ENCODE results near the gene CORIN. TPM values are rescaled to one million over a fixed set of nuclear protein-coding genes. Genes with fewer than 3 reads are reported as not detected.

Gene CORIN
- total and polyA plus RNA-seq, 2 experiments from 2014 or later = not detected

- Histone ChIP-seq H3K4me3 (no peak overlapping the region), H2AFZ (no peak overlapping the region), H3K36me3 (ENCODE audit: insufficient read depth) (no peaks in the 10 kb centered on the region), H4K20me1 (replicated peaks; ENCODE audit: insufficient read depth) (no peaks in the 10 kb centered on the region), H3K4me1 (ENCODE audit: insufficient read depth) (no peaks in the 10 kb centered on the region), H3K9me2 (ENCODE audit: insufficient read depth) (no peaks in the 10 kb centered on the region), H3K27ac (ENCODE audit: low read depth) (no peak overlapping the region), H3K79me2 (replicated peaks; ENCODE audit: insufficient read depth) (no peaks in the 10 kb centered on the region), H3K4me2 (no peak overlapping the region), H3K27me3 (ENCODE audit: insufficient read depth) (no peaks in the 10 kb centered on the region), H3F3A (replicated peaks; ENCODE audit: low read depth) (no peaks in the 10 kb centered on the region)
- no peaks in the 10 kb centered on the region for H3K4me1 Mint-ChIP-seq
- no peak overlapping the region for H3K4me3 Mint-ChIP-seq
- H3K9me3 Mint-ChIP-seq = peaks cover 2% of the 10 kb centered on the region; the same call in 2 of the 3 replicates
- no peaks in the 10 kb centered on the region for H3K27me3 Mint-ChIP-seq (ENCODE audit: insufficient read depth, low read depth, poor library complexity)
- DNase-seq (ENCODE audit: low spot score) (no peak), ATAC-seq (no peak)
- TF ChIP-seq JUNB (IDR thresholded peaks at IDR 0.05; ENCODE audit: unreplicated experiment) (no peak), ZNF462 (CRISPR knock-in tag; IDR thresholded peaks at IDR 0.05) (no peak), CTCF (conservative IDR thresholded peaks at IDR 0.05; ENCODE audit: low read depth in 2 of 2) (no peak), CREB1 (CRISPR knock-in tag; IDR thresholded peaks at IDR 0.05; ENCODE audit: low read depth) (no peak), EZH2phosphoT487 (IDR thresholded peaks at IDR 0.05; ENCODE audit: unreplicated experiment) (no peak), POLR2AphosphoS5 (IDR thresholded peaks at IDR 0.05; ENCODE audit: low read depth) (no peak), NANOG (IDR thresholded peaks at IDR 0.05; ENCODE audit: borderline replicate concordance) (no peak), ETS1 (IDR thresholded peaks at IDR 0.05) (no peak), ZNF114 (CRISPR knock-in tag; IDR thresholded peaks at IDR 0.05) (no peak), STAT1 (IDR thresholded peaks at IDR 0.05; ENCODE audit: unreplicated experiment) (no peak), EZH2 (IDR thresholded peaks at IDR 0.05; ENCODE audit: low read depth, unreplicated experiment) (no peak), ZNF331 (CRISPR knock-in tag; IDR thresholded peaks at IDR 0.05; ENCODE audit: low read depth) (no peak)
- TF ChIP-seq, protein P1, sequence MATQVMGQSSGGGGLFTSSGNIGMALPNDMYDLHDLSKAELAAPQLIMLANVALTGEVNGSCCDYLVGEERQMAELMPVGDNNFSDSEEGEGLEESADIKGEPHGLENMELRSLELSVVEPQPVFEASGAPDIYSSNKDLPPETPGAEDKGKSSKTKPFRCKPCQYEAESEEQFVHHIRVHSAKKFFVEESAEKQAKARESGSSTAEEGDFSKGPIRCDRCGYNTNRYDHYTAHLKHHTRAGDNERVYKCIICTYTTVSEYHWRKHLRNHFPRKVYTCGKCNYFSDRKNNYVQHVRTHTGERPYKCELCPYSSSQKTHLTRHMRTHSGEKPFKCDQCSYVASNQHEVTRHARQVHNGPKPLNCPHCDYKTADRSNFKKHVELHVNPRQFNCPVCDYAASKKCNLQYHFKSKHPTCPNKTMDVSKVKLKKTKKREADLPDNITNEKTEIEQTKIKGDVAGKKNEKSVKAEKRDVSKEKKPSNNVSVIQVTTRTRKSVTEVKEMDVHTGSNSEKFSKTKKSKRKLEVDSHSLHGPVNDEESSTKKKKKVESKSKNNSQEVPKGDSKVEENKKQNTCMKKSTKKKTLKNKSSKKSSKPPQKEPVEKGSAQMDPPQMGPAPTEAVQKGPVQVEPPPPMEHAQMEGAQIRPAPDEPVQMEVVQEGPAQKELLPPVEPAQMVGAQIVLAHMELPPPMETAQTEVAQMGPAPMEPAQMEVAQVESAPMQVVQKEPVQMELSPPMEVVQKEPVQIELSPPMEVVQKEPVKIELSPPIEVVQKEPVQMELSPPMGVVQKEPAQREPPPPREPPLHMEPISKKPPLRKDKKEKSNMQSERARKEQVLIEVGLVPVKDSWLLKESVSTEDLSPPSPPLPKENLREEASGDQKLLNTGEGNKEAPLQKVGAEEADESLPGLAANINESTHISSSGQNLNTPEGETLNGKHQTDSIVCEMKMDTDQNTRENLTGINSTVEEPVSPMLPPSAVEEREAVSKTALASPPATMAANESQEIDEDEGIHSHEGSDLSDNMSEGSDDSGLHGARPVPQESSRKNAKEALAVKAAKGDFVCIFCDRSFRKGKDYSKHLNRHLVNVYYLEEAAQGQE (IDR thresholded peaks at IDR 0.05; ENCODE audit: unreplicated experiment) = no peak
- H3K27ac Mint-ChIP-seq = no peak overlapping the region
- no peaks in the 10 kb centered on the region for H3K36me3 Mint-ChIP-seq (ENCODE audit: low read depth)
Observed at GRCh38 chr4:47785153-47785552, 52.7 kb downstream of the CORIN start.

Measured in GM23338 (cell line).